Measurements from ENCODE around the gene CFAP141. TPM values are rescaled to one million over a fixed set of nuclear protein-coding genes. Genes with fewer than 3 reads are reported as not detected.

Gene CFAP141
- total RNA-seq, 1 donor from 2014 or later, result not detected

DNA sequence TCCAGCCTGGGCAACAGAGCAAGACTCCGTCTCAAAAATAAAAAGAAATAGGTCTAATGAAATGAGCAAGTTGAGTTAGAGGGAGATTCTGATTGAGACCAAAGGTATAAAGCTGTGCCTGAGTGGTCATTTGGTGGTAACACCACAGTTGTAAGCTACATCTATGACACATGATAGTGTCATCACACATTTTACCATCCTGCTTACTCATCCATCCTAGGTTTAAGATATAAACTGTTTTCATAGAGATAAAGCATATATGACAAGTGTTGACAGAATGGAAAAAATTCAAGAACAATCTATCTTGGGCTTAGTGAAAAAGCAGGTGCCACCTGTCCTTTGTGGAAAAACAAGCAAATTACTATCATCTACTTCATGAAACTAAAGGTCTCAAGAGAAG, 7.1 kb upstream of the CFAP141 start:
- H3K4me3 Mint-ChIP-seq, result no peak overlapping the region
- peaks cover 4% of the 10 kb centered on the region for H3K27me3 Mint-ChIP-seq (ENCODE audit: insufficient read depth, low read depth)
- TF ChIP-seq CTCF (IDR thresholded peaks at IDR 0.05) (no peak), EZH2 (IDR thresholded peaks at IDR 0.05) (no peak), EZH2phosphoT487 (IDR thresholded peaks at IDR 0.05) (no peak)
- Histone ChIP-seq H3K4me2 (no peak overlapping the region), H3K27me3 (no peaks in the 10 kb centered on the region), H3F3A (ENCODE audit: low read depth) (peaks cover 16% of the 10 kb centered on the region), H3K27ac (no peak overlapping the region), H3K4me1 (peaks cover 4% of the 10 kb centered on the region), H3K79me2 (ENCODE audit: low read depth) (peaks cover 40% of the 10 kb centered on the region), H3K36me3 (peaks cover 30% of the 10 kb centered on the region), H4K20me1 (ENCODE audit: low read depth) (peaks cover 2% of the 10 kb centered on the region), H2AFZ (replicated peaks) (no peak overlapping the region), H3K9me3 (ENCODE audit: low read depth) (no peaks in the 10 kb centered on the region), H3K4me3 (no peak overlapping the region), H3K9ac (no peak overlapping the region)
- H3K36me3 Mint-ChIP-seq, result peaks cover 41% of the 10 kb centered on the region
- no peak for DNase-seq (ENCODE audit: low spot score)
- H3K9me3 Mint-ChIP-seq, result no peaks in the 10 kb centered on the region
- H3K4me1 Mint-ChIP-seq, result peaks cover 5% of the 10 kb centered on the region
- H3K27ac Mint-ChIP-seq, result no peak overlapping the region

GRCh38 chr1:154212083-154212482, 6.0 kb upstream of the CFAP141 start:
- H3F3A ChIP-seq (ENCODE audit: low read depth), result peaks cover 18% of the 10 kb centered on the region
- H4K20me1 ChIP-seq (ENCODE audit: low read depth), result peaks cover 3% of the 10 kb centered on the region
- H3K9ac ChIP-seq, result no peak overlapping the region
- no peaks in the 10 kb centered on the region for H3K4me1 ChIP-seq
- no peak overlapping the region for H3K27ac Mint-ChIP-seq
- H3K4me2 ChIP-seq, result no peak overlapping the region
- no peak overlapping the region for H3K4me3 ChIP-seq
- DNase-seq (ENCODE audit: low spot score), result no peak
- H3K9me3 Mint-ChIP-seq, result no peaks in the 10 kb centered on the region
- no peaks in the 10 kb centered on the region for H3K9me3 ChIP-seq (ENCODE audit: low read depth)
- H3K27me3 Mint-ChIP-seq (ENCODE audit: insufficient read depth, low read depth), result peaks cover 2% of the 10 kb centered on the region
- peaks cover 33% of the 10 kb centered on the region for H3K36me3 Mint-ChIP-seq
- no peaks in the 10 kb centered on the region for H3K27me3 ChIP-seq
- H3K36me3 ChIP-seq, result peaks cover 18% of the 10 kb centered on the region
- TF ChIP-seq CTCF (IDR thresholded peaks at IDR 0.05), result no peak
- no peak for TF ChIP-seq EZH2phosphoT487 (IDR thresholded peaks at IDR 0.05)
- no peak for TF ChIP-seq EZH2 (IDR thresholded peaks at IDR 0.05)
- peaks cover 28% of the 10 kb centered on the region for H3K79me2 ChIP-seq (ENCODE audit: low read depth)
- H2AFZ ChIP-seq (replicated peaks), result no peak overlapping the region
- H3K4me3 Mint-ChIP-seq, result no peak overlapping the region
- H3K4me1 Mint-ChIP-seq, result peaks cover 4% of the 10 kb centered on the region
- no peak overlapping the region for H3K27ac ChIP-seq

GRCh38 chr1:154208677-154209388, 2.7 kb upstream of the CFAP141 start:
- Histone ChIP-seq H3K4me3 (no peak overlapping the region), H3K79me2 (ENCODE audit: low read depth) (no peaks in the 10 kb centered on the region), H3F3A (ENCODE audit: low read depth) (peaks cover 36% of the 10 kb centered on the region), H2AFZ (replicated peaks) (no peak overlapping the region), H3K4me2 (no peak overlapping the region), H3K36me3 (peaks cover 18% of the 10 kb centered on the region), H3K9ac (no peak overlapping the region), H3K27me3 (no peaks in the 10 kb centered on the region), H3K4me1 (no peaks in the 10 kb centered on the region), H3K9me3 (ENCODE audit: low read depth) (no peaks in the 10 kb centered on the region), H3K27ac (no peak overlapping the region), H4K20me1 (ENCODE audit: low read depth) (peaks cover 3% of the 10 kb centered on the region)
- no peak overlapping the region for H3K4me3 Mint-ChIP-seq
- H3K27me3 Mint-ChIP-seq (ENCODE audit: insufficient read depth, low read depth), result peaks cover 2% of the 10 kb centered on the region
- H3K4me1 Mint-ChIP-seq, result peaks cover 14% of the 10 kb centered on the region
- no peaks in the 10 kb centered on the region for H3K9me3 Mint-ChIP-seq
- DNase-seq (ENCODE audit: low spot score), result no peak
- no peak overlapping the region for H3K27ac Mint-ChIP-seq
- H3K36me3 Mint-ChIP-seq, result peaks cover 31% of the 10 kb centered on the region
- no peak for TF ChIP-seq CTCF (IDR thresholded peaks at IDR 0.05)
- no peak for TF ChIP-seq EZH2 (IDR thresholded peaks at IDR 0.05)
- no peak for TF ChIP-seq EZH2phosphoT487 (IDR thresholded peaks at IDR 0.05)
